Mammary epithelial cell (primary cell): ENCODE measurements around the gene PHC1.

Experiments used
- CTCF ChIP-seq, 2 donors: IDR thresholded peaks in 1 of 2; conservative IDR thresholded peaks in 1 of 2; 2 replicates each; pipeline ENCODE4 v1.5.1; 2011 to 2012; ENCODE audit warnings: inconsistent platforms in 2 of 2, low read length in 2 of 2, mild to moderate bottlenecking in 2 of 2, control low read depth in 1 of 2, low read depth in 1 of 2; ENCODE audit not compliant: insufficient read depth in 1 of 2; ENCODE audit errors: extremely low read depth in 1 of 2
- EZH2 ChIP-seq: IDR thresholded peaks from 2 replicates; pipeline ENCODE4 v1.6.1; 2012; ENCODE audit warnings: low read length, inconsistent platforms, borderline replicate concordance

- TF ChIP-seq EZH2 = no peak
- no peak for TF ChIP-seq CTCF (conservative IDR thresholded peaks at IDR 0.05 in 1 of 2, IDR thresholded peaks at IDR 0.05 in 1 of 2; ENCODE audit: extremely low read depth in 1 of 2, insufficient read depth in 1 of 2, low read depth in 1 of 2, low read length in 2 of 2)
Measured at GRCh38 chr12:8969861-8970411, 55.6 kb downstream of the PHC1 start.
